Endothelial cell of umbilical vein (primary cell): ENCODE results near the gene LTF. TPM values are rescaled to one million over a fixed set of nuclear protein-coding genes. Genes with fewer than 3 reads are reported as not detected.

Experiments
- BruUV-seq: library from RNA; stranded (reverse); fragments of 400-500 nt; replicated peaks from 2 replicates; lab custom pipeline; 2021; lab: Mats Ljungman, UMichigan
- CTCF ChIA-PET: fragments of 300-600, 350-600 bp; sonication (Branson Sonifier 250); formaldehyde crosslinking; loops from one replicate; lab custom pipeline; 2021; ENCODE audit warnings: antibody characterized with exemption, inconsistent platforms; lab: Charles Lee
- POLR2A ChIA-PET: fragments of 300-600, 350-600 bp; sonication (Branson Sonifier 250); formaldehyde crosslinking; loops from one replicate; lab custom pipeline; 2021; ENCODE audit warnings: antibody characterized with exemption, inconsistent platforms; lab: Charles Lee
- DNase-seq: peaks from one replicate; pipeline ENCODE4 v3.0.0-alpha.2; 2011; ENCODE audit warnings: low read depth, low spot score
- FAIRE-seq: peaks from 2 replicates; lab custom pipeline; 2011; peaks lifted over from hg19 to GRCh38; lab: Jason Lieb, UNC
- H2AFZ ChIP-seq: 2 replicates; pipeline ENCODE4 v1.6.0; 2012; ENCODE audit warnings: low read depth, low read length, control low read depth, inconsistent platforms
- H3K27ac ChIP-seq: 2 replicates; pipeline ENCODE4 v1.5.1; 2011; ENCODE audit warnings: low read depth, mild to moderate bottlenecking, control low read depth, low read length, moderate library complexity; ENCODE audit not compliant: insufficient read depth
- H3K27me3 ChIP-seq, 2 experiments: 2 replicates each; pipeline versions ENCODE4 v1.6.0 to v1.6.1; 2011; ENCODE audit warnings: low read length in 2 of 2, mixed read lengths in 1 of 2; ENCODE audit not compliant: control insufficient read depth in 2 of 2, insufficient read depth in 2 of 2
- H3K36me3 ChIP-seq, 2 experiments: 2 replicates in 1 of 2; 3 replicates in 1 of 2; pipeline ENCODE4 v1.5.1; 2011; ENCODE audit warnings: low read length in 2 of 2, mild to moderate bottlenecking in 1 of 2, moderate library complexity in 1 of 2; ENCODE audit not compliant: control insufficient read depth in 2 of 2, insufficient read depth in 2 of 2; ENCODE audit errors: extremely low read depth in 1 of 2
- H3K4me1 ChIP-seq: 3 replicates; pipeline ENCODE4 v1.5.1; 2011; ENCODE audit warnings: mild to moderate bottlenecking, low read length; ENCODE audit not compliant: control insufficient read depth, insufficient read depth; ENCODE audit errors: extremely low read depth
- H3K4me2 ChIP-seq: 2 replicates; pipeline ENCODE4 v1.6.1; 2011; ENCODE audit warnings: low read length, control low read depth, mixed read lengths; ENCODE audit not compliant: insufficient read depth
- H3K4me3 ChIP-seq, 3 experiments: fragments of 200-600 bp in 1 of 3; sonication (generic), shearing (Covaris generic) in 1 of 3; replicated peaks in 1 of 3; 2 replicates each; pipeline ENCODE4 v1.5.1; 2011 to 2016; ENCODE audit warnings: control low read depth in 3 of 3, low read length in 3 of 3, mild to moderate bottlenecking in 2 of 3, inconsistent platforms in 1 of 3, low read depth in 1 of 3, moderate library complexity in 1 of 3; ENCODE audit not compliant: insufficient read depth in 1 of 3
- H3K79me2 ChIP-seq: 2 replicates; pipeline ENCODE4 v1.6.0; 2012; ENCODE audit warnings: low read length, inconsistent platforms; ENCODE audit not compliant: control insufficient read depth, insufficient read depth
- H3K9ac ChIP-seq: replicated peaks from 2 replicates; pipeline ENCODE3; 2011; ENCODE audit warnings: low read length, control low read depth; ENCODE audit not compliant: insufficient read depth; ENCODE audit errors: extremely low read depth
- H3K9me1 ChIP-seq: replicated peaks from 3 replicates; pipeline ENCODE4 v1.6.0; 2011; ENCODE audit warnings: mild to moderate bottlenecking, low read length; ENCODE audit not compliant: control insufficient read depth, insufficient read depth; ENCODE audit errors: extremely low read depth
- H3K9me3 ChIP-seq: replicated peaks from 2 replicates; pipeline ENCODE4 v1.5.1; 2012; ENCODE audit warnings: low read length, inconsistent platforms; ENCODE audit not compliant: control insufficient read depth, insufficient read depth
- H4K20me1 ChIP-seq: replicated peaks from 2 replicates; pipeline ENCODE3; 2011; ENCODE audit warnings: mild to moderate bottlenecking, low read length; ENCODE audit not compliant: control insufficient read depth, insufficient read depth; ENCODE audit errors: extremely low read depth
- EZH2 ChIP-seq: IDR thresholded peaks from 2 replicates; pipeline ENCODE4 v1.6.1; 2012; ENCODE audit warnings: borderline replicate concordance, low read depth, mild to moderate bottlenecking, moderate library complexity, low read length, inconsistent platforms; ENCODE audit not compliant: severe bottlenecking
- FOS ChIP-seq: IDR thresholded peaks from 2 replicates; pipeline ENCODE4 v1.6.1; 2011; ENCODE audit warnings: mild to moderate bottlenecking, low read length, moderate library complexity, borderline replicate concordance; ENCODE audit not compliant: insufficient read depth
- GATA2 ChIP-seq: IDR thresholded peaks from 2 replicates; pipeline ENCODE4 v1.7.0; 2011; ENCODE audit warnings: low read depth, mild to moderate bottlenecking, moderate library complexity, mixed read lengths, low read length; ENCODE audit not compliant: insufficient read length, insufficient read depth
- JUN ChIP-seq: IDR thresholded peaks from 2 replicates; pipeline ENCODE4 v1.6.1; 2011; ENCODE audit warnings: borderline replicate concordance, low read depth; ENCODE audit not compliant: insufficient read length, insufficient read depth
- MAX ChIP-seq: IDR thresholded peaks from 2 replicates; pipeline ENCODE4 v1.6.1; 2011; ENCODE audit not compliant: insufficient read depth, insufficient read length
- MYC ChIP-seq: IDR thresholded peaks from one replicate; pipeline ENCODE4 v1.6.1; 2011; ENCODE audit warnings: mild to moderate bottlenecking, low read depth, low read length
- POLR2A ChIP-seq: IDR thresholded peaks from 2 replicates; pipeline ENCODE4 v1.6.1; 2012; ENCODE audit warnings: low read depth, mild to moderate bottlenecking, control low read depth, low read length
- POLR2AphosphoS5 ChIP-seq: IDR thresholded peaks from 2 replicates; pipeline ENCODE4 v1.6.1; 2012; ENCODE audit warnings: low read depth, mild to moderate bottlenecking, control low read depth, low read length, moderate library complexity; ENCODE audit not compliant: insufficient read depth
- dilution Hi-C: fragments of 300-500 bp; cut with MboI; formaldehyde crosslinking; loops from one replicate; pipeline ENCODE4 v1.15.0; 2019; ENCODE audit warnings: low sequenced_read_pairs; ENCODE audit not compliant: extremely low pct_ligation_motif_present
- intact Hi-C: fragments of 100-400 bp; cut with micrococcal nuclease; formaldehyde crosslinking; loops from one replicate; pipeline ENCODE4 v1.10.0; 2022
- polyA plus RNA-seq, 4 experiments: library from polyadenylated mRNA; depleted of rRNA in 3 of 4; stranded (reverse) in 3 of 4; unstranded in 1 of 4; fragments of >200 nt; gene quantifications; 2 replicates each; pipeline versions ENCODE4 v1.2.1 to v1.2.3, GENCODE V29; 2011 to 2012; ENCODE audit warnings: missing spikeins in 1 of 4
- total RNA-seq: library from RNA; stranded (reverse); gene quantifications from 2 replicates; pipeline ENCODE4 v1.2.3, GENCODE V29; 2021
- TF ChIP-seq, protein P1 (sequence below), 2 donors: IDR thresholded peaks; 1 replicate in 1 of 2; 2 replicates in 1 of 2; pipeline ENCODE4 v1.5.1; 2011; ENCODE audit warnings: low read length in 2 of 2, mild to moderate bottlenecking in 2 of 2, moderate library complexity in 2 of 2, control low read depth in 1 of 2, inconsistent platforms in 1 of 2, low read depth in 1 of 2; ENCODE audit not compliant: insufficient read depth in 1 of 2; ENCODE audit errors: extremely low read depth in 1 of 2

LTF gene
- total and polyA plus RNA-seq, 2 donors (not counting 3 experiments of a cell fraction or from before 2014, with no cell fraction given) = not detected

- dilution Hi-C loops = no loop called here
- DNase-seq = no peak
- intact Hi-C loops = no loop called here
- no peak overlapping the region for H2AFZ ChIP-seq
- H3K9me1 ChIP-seq = no peaks in the 10 kb centered on the region
- no peaks in the 10 kb centered on the region for H3K9me3 ChIP-seq
- no peak overlapping the region for H3K9ac ChIP-seq
- H3K4me2 ChIP-seq = no peak overlapping the region
- H4K20me1 ChIP-seq = no peaks in the 10 kb centered on the region
- H3K4me1 ChIP-seq = no peaks in the 10 kb centered on the region
- no peaks in the 10 kb centered on the region for H3K79me2 ChIP-seq
- POLR2A ChIA-PET = no interaction called here
- TF ChIP-seq POLR2AphosphoS5 (no peak), JUN (no peak), MYC (no peak), EZH2 (no peak), POLR2A (no peak), GATA2 (no peak), MAX (no peak), FOS (no peak)
- TF ChIP-seq, protein P1, sequence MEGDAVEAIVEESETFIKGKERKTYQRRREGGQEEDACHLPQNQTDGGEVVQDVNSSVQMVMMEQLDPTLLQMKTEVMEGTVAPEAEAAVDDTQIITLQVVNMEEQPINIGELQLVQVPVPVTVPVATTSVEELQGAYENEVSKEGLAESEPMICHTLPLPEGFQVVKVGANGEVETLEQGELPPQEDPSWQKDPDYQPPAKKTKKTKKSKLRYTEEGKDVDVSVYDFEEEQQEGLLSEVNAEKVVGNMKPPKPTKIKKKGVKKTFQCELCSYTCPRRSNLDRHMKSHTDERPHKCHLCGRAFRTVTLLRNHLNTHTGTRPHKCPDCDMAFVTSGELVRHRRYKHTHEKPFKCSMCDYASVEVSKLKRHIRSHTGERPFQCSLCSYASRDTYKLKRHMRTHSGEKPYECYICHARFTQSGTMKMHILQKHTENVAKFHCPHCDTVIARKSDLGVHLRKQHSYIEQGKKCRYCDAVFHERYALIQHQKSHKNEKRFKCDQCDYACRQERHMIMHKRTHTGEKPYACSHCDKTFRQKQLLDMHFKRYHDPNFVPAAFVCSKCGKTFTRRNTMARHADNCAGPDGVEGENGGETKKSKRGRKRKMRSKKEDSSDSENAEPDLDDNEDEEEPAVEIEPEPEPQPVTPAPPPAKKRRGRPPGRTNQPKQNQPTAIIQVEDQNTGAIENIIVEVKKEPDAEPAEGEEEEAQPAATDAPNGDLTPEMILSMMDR (IDR thresholded peaks at IDR 0.05; ENCODE audit: extremely low read depth in 1 of 2, insufficient read depth in 1 of 2, low read depth in 1 of 2, low read length in 2 of 2) = no peak
- H3K27me3 ChIP-seq = peaks cover 0 to 8% of the 10 kb centered on the region in 2 experiments
- H3K4me3 ChIP-seq = no peak overlapping the region
- H3K27ac ChIP-seq = no peak overlapping the region
- CTCF ChIA-PET = no interaction called here
- H3K36me3 ChIP-seq = no peaks in the 10 kb centered on the region
- no TSS peak for BruUV-seq
- no peak for FAIRE-seq
Measured at GRCh38 chr3:46454209-46454595, 10.5 kb downstream of the LTF start.
